Mesenchymal stem cell (in vitro differentiated cells and primary cell): ENCODE data around the gene VPS13A.

Experiments used
- DNase-seq: peaks from one replicate; pipeline ENCODE4 v3.0.0-alpha.2; 2013
- H2AFZ ChIP-seq: one replicate; pipeline ENCODE4 v1.6.1; 2013; ENCODE audit warnings: low read depth, mild to moderate bottlenecking, control low read depth, inconsistent platforms, low read length, moderate library complexity
- H2AK5ac ChIP-seq: 2 replicates; pipeline ENCODE4 v1.6.1; 2013; ENCODE audit warnings: low read length, moderate library complexity, mild to moderate bottlenecking, inconsistent platforms; ENCODE audit not compliant: severe bottlenecking
- H2BK120ac ChIP-seq: one replicate; pipeline ENCODE4 v1.6.1; 2013; ENCODE audit warnings: low read depth, mild to moderate bottlenecking, inconsistent platforms, low read length, moderate library complexity
- H2BK12ac ChIP-seq, 2 experiments: one replicate each; pipeline ENCODE4 v1.6.1; 2013; ENCODE audit warnings: inconsistent platforms in 2 of 2, low read length in 2 of 2, mild to moderate bottlenecking in 2 of 2, moderate library complexity in 2 of 2, control low read depth in 1 of 2
- H2BK15ac ChIP-seq: one replicate; pipeline ENCODE4 v1.6.1; 2013; ENCODE audit warnings: mild to moderate bottlenecking, low read depth, inconsistent platforms; ENCODE audit not compliant: poor library complexity, severe bottlenecking
- H2BK5ac ChIP-seq: 2 replicates; pipeline ENCODE4 v1.6.1; 2013; ENCODE audit warnings: low read depth, mild to moderate bottlenecking, low read length, control low read depth, inconsistent platforms; ENCODE audit not compliant: poor library complexity, severe bottlenecking
- H3K14ac ChIP-seq, 2 experiments: one replicate each; pipeline ENCODE4 v1.6.1; 2013; ENCODE audit warnings: inconsistent platforms in 2 of 2, low read length in 2 of 2, control low read depth in 1 of 2, mild to moderate bottlenecking in 1 of 2, moderate library complexity in 1 of 2
- H3K18ac ChIP-seq, 2 experiments: one replicate each; pipeline ENCODE4 v1.6.1; 2013; ENCODE audit warnings: inconsistent platforms in 2 of 2, low read length in 2 of 2, control low read depth in 1 of 2, low read depth in 1 of 2, mild to moderate bottlenecking in 1 of 2
- H3K23ac ChIP-seq, 2 experiments: one replicate each; pipeline ENCODE4 v1.6.1; 2013; ENCODE audit warnings: inconsistent platforms in 2 of 2, low read length in 2 of 2, mild to moderate bottlenecking in 2 of 2, moderate library complexity in 2 of 2, control low read depth in 1 of 2
- H3K27ac ChIP-seq: 2 replicates; pipeline ENCODE4 v1.5.1; 2013; ENCODE audit warnings: mild to moderate bottlenecking, moderate library complexity, low read length, control low read depth, inconsistent platforms; ENCODE audit not compliant: poor library complexity, severe bottlenecking
- H3K27me3 ChIP-seq, 2 experiments: 2 replicates each; pipeline versions ENCODE4 v1.6.1 to v1.7.0; 2013; ENCODE audit warnings: low read length in 2 of 2, mild to moderate bottlenecking in 2 of 2, moderate library complexity in 2 of 2, control low read depth in 1 of 2, inconsistent platforms in 1 of 2; ENCODE audit not compliant: control insufficient read depth in 1 of 2, insufficient read depth in 1 of 2
- H3K36me3 ChIP-seq, 2 experiments: 2 replicates each; pipeline versions ENCODE4 v1.6.1 to v1.7.0; 2013; ENCODE audit warnings: low read length in 2 of 2, control low read depth in 1 of 2, inconsistent platforms in 1 of 2, low read depth in 1 of 2, mild to moderate bottlenecking in 1 of 2; ENCODE audit not compliant: insufficient read depth in 2 of 2, control insufficient read depth in 1 of 2
- H3K4ac ChIP-seq, 2 experiments: one replicate each; pipeline ENCODE4 v1.6.1; 2013; ENCODE audit warnings: inconsistent platforms in 2 of 2, low read length in 2 of 2, mild to moderate bottlenecking in 2 of 2, moderate library complexity in 2 of 2, control low read depth in 1 of 2, low read depth in 1 of 2
- H3K4me1 ChIP-seq: 2 replicates; pipeline ENCODE4 v1.6.1; 2013; ENCODE audit warnings: low read depth, low read length, control low read depth; ENCODE audit not compliant: control insufficient read depth, insufficient read depth
- H3K4me2 ChIP-seq: 2 replicates; pipeline ENCODE4 v1.6.1; 2013; ENCODE audit warnings: low read length, mild to moderate bottlenecking, inconsistent platforms; ENCODE audit not compliant: poor library complexity, severe bottlenecking
- H3K4me3 ChIP-seq, 2 experiments: 2 replicates each; pipeline versions ENCODE4 v1.5.1 to v1.7.0; 2013; ENCODE audit warnings: low read length in 2 of 2, mild to moderate bottlenecking in 2 of 2, control low read depth in 1 of 2, low read depth in 1 of 2; ENCODE audit not compliant: insufficient read depth in 1 of 2
- H3K79me1 ChIP-seq: replicated peaks from 2 replicates; pipeline ENCODE4 v1.6.1; 2013; ENCODE audit warnings: mild to moderate bottlenecking, control low read depth, low read length, inconsistent platforms; ENCODE audit not compliant: poor library complexity, severe bottlenecking
- H3K9ac ChIP-seq: 2 replicates; pipeline ENCODE4 v1.7.0; 2013; ENCODE audit warnings: mild to moderate bottlenecking, low read length, moderate library complexity
- H3K9me3 ChIP-seq: 2 replicates; pipeline ENCODE4 v1.7.0; 2013; ENCODE audit warnings: mild to moderate bottlenecking, low read length; ENCODE audit not compliant: control insufficient read depth
- H4K8ac ChIP-seq: one replicate; pipeline ENCODE4 v1.6.1; 2013; ENCODE audit warnings: inconsistent platforms, mild to moderate bottlenecking, low read length, moderate library complexity
- H4K91ac ChIP-seq: one replicate; pipeline ENCODE4 v1.6.1; 2013; ENCODE audit warnings: mild to moderate bottlenecking, low read length, inconsistent platforms
- WGBS: methylation state at CpG from one replicate; pipeline ENCODE4 v1.1.7; 2013; ENCODE audit warnings: mixed read lengths; 5-methylcytosine and 5-hydroxymethylcytosine counted together

VPS13A gene

DNA sequence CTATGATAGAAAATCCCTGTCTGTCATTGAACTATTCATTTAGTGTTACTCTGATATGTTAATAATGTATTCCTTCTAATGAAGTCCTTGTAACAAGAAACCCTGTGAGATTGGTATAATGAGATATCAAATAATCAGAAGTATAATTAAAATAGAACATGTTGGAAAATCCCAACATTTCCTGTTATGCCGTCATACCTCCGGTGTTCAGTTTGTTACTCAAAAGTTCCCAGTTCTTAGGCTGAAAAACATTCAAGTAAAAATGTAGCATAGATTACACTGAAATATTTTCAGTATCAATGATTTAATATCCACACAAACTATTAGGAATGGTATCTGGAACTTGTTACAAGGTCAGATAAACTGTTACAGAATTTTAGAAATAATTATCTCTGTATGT is 243.3 kb downstream of the VPS13A start:
- Histone ChIP-seq H3K4me1 (peaks cover 2% of the 10 kb centered on the region), H3K36me3 (peaks cover 0 to 5% of the 10 kb centered on the region in 2 experiments), H2AK5ac (no peak overlapping the region), H3K18ac (no peak overlapping the region), H3K9ac (no peak overlapping the region), H4K8ac (no peak overlapping the region), H3K4me2 (no peak overlapping the region), H3K4me3 (no peak overlapping the region), H2BK120ac (no peak overlapping the region), H2BK15ac (no peak overlapping the region), H3K79me1 (no peaks in the 10 kb centered on the region), H3K14ac (no peak overlapping the region), H3K23ac (no peak overlapping the region), H3K27me3 (no peaks in the 10 kb centered on the region), H2AFZ (no peak overlapping the region), H3K27ac (no peak overlapping the region), H2BK12ac (no peak overlapping the region), H3K9me3 (no peaks in the 10 kb centered on the region), H2BK5ac (no peak overlapping the region), H3K4ac (no peak overlapping the region), H4K91ac (no peak overlapping the region)
- DNase-seq, result no peak
- no CpG with 5 or more reads among the region's 2 CpGs for WGBS

DNA sequence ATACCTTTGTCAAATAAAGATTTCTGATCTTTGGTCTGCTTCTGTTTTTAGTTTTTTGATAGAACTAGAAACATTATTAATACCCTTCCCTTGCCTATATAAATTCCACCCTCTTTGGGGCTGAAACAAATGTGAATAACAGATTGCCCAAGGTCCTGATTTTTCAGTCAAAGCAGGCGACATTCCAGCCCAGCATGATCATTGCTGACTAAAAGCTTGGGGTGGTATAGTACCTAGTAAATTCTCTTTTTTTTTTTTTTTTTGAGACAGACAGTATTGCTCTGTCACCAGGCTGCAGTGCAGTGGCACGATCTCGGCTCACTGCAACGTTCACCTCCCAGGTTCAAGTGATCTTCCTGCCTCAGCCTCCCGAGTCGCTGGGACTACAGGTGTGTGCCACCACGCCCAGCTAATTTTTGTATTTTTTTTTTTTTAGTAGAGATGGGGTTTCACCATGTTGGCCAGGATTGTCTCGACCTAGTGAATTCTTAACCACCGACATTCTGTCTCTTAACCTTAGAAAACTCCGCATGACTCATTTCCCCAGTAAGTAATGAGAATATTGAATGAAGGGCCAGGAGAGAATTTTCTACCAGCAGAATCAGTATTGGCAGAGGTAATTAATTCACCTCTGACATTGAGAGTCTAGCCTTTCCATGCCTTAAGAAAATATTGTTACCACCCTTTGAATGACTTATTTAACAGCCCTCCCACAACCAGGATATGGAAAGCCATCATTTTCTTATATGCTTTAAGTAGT is 244.4 kb downstream of the VPS13A start:
- no peak overlapping the region for H3K9ac ChIP-seq
- H2BK120ac ChIP-seq, result no peak overlapping the region
- H2BK12ac ChIP-seq, result no peak overlapping the region
- H3K4ac ChIP-seq, result no peak overlapping the region
- H2AK5ac ChIP-seq, result no peak overlapping the region
- H3K27ac ChIP-seq, result peak overlapping the region; percentile 59
- H4K8ac ChIP-seq, result no peak overlapping the region
- H3K36me3 ChIP-seq, result no peaks in the 10 kb centered on the region
- WGBS, result 100% methylated on average over 5 of the region's 10 CpGs
- peaks cover 2% of the 10 kb centered on the region for H3K4me1 ChIP-seq
- no peaks in the 10 kb centered on the region for H3K9me3 ChIP-seq
- H4K91ac ChIP-seq, result no peak overlapping the region
- DNase-seq, result no peak
- no peak overlapping the region for H2AFZ ChIP-seq
- no peak overlapping the region for H3K4me3 ChIP-seq
- no peak overlapping the region for H2BK5ac ChIP-seq
- no peak overlapping the region for H3K18ac ChIP-seq
- H3K27me3 ChIP-seq, result no peaks in the 10 kb centered on the region
- H3K79me1 ChIP-seq, result no peaks in the 10 kb centered on the region
- no peak overlapping the region for H3K14ac ChIP-seq
- H2BK15ac ChIP-seq, result no peak overlapping the region
- H3K23ac ChIP-seq, result no peak overlapping the region
- no peak overlapping the region for H3K4me2 ChIP-seq

DNA sequence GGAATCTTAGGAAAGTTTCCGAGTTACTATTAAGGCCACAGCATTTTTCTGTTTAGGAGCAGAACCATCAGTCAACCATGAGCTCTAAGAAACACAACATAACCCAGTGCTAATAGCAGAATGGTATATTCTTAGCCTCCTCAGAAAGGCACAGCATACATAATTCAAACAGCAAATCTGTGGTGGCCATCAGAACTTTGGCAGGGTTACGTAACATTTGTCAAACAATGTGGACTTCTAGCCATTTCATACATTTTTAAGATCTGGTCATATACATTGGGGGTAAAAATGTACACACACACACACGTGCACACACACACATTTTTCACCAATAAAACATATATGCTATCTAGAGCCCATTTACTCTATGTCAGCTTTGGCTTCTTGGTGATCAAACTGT is 245.6 kb downstream of the VPS13A start:
- Histone ChIP-seq H2BK12ac (no peak overlapping the region), H3K23ac (no peak overlapping the region), H2BK120ac (no peak overlapping the region), H4K91ac (no peak overlapping the region), H3K9me3 (no peaks in the 10 kb centered on the region), H2BK15ac (no peak overlapping the region), H3K18ac (no peak overlapping the region), H3K4me3 (no peak overlapping the region), H3K36me3 (no peaks in the 10 kb centered on the region), H4K8ac (no peak overlapping the region), H2BK5ac (no peak overlapping the region), H3K4ac (no peak overlapping the region), H3K27me3 (no peaks in the 10 kb centered on the region), H3K79me1 (no peaks in the 10 kb centered on the region), H3K14ac (no peak overlapping the region), H3K9ac (no peak overlapping the region), H2AK5ac (no peak overlapping the region), H2AFZ (no peak overlapping the region), H3K4me1 (peaks cover 2% of the 10 kb centered on the region), H3K4me2 (no peak overlapping the region), H3K27ac (no peak overlapping the region)
- WGBS, result 97% methylated on average over 1 of the region's 3 CpGs
- DNase-seq, result no peak

DNA sequence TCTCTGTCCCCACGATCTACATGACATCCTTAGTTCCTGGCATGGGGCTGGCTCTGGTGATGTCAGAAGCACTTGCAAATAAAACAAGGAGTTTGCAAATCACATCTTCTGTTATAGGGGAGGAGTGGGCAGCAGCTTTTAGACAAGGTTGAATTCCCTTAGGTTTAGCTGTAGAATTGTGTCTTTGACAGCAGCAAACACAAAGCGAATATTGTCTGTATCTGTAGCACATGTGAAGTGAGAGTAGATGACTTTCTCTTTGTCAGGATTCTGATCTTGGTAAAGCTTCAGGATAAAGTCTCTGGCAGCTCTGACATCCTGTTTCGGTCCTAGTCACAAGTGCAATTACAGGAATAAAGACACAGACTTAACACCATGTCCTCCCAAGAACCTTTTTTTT is 246.5 kb downstream of the VPS13A start:
- Histone ChIP-seq H3K4ac (no peak overlapping the region), H3K4me2 (no peak overlapping the region), H2BK15ac (no peak overlapping the region), H4K91ac (no peak overlapping the region), H3K14ac (no peak overlapping the region), H3K4me3 (no peak overlapping the region), H3K23ac (no peak overlapping the region), H3K4me1 (peaks cover 2% of the 10 kb centered on the region), H3K18ac (no peak overlapping the region), H3K36me3 (no peaks in the 10 kb centered on the region), H3K9me3 (no peaks in the 10 kb centered on the region), H2BK5ac (no peak overlapping the region), H3K79me1 (no peaks in the 10 kb centered on the region), H2AK5ac (no peak overlapping the region), H3K27ac (no peak overlapping the region), H2BK12ac (no peak overlapping the region), H2AFZ (no peak overlapping the region), H3K9ac (no peak overlapping the region), H2BK120ac (no peak overlapping the region), H3K27me3 (no peaks in the 10 kb centered on the region), H4K8ac (no peak overlapping the region)
- 97% methylated on average over 3 of the region's 3 CpGs for WGBS
- DNase-seq, result no peak
